Left ventricle myocardium inferior (tissue), 1 donor: ENCODE measurements around the gene BAMBI. TPM values are rescaled to one million over a fixed set of nuclear protein-coding genes. Genes with fewer than 3 reads are reported as not detected.

Experiments used
- DNase-seq: peaks from one replicate; pipeline ENCODE4 v3.0.0-alpha.2; 2020
- H3K27ac ChIP-seq: fragments of 200-600 bp; replicated peaks from 2 replicates; pipeline ENCODE4 v1.8.0; 2021
- H3K27me3 ChIP-seq: fragments of 200-600 bp; 2 replicates; pipeline ENCODE4 v1.8.0; 2021; ENCODE audit warnings: low read depth
- H3K36me3 ChIP-seq: fragments of 200-600 bp; 2 replicates; pipeline ENCODE4 v1.8.0; 2021
- H3K4me1 ChIP-seq: fragments of 200-600 bp; 2 replicates; pipeline ENCODE4 v1.8.0; 2021
- H3K4me3 ChIP-seq: fragments of 200-600 bp; 2 replicates; pipeline ENCODE4 v1.8.0; 2021; ENCODE audit warnings: mild to moderate bottlenecking, moderate library complexity
- H3K9me3 ChIP-seq: fragments of 200-600 bp; replicated peaks from 2 replicates; pipeline ENCODE4 v1.8.0; 2021
- intact Hi-C: fragments of 100-400 bp; cut with micrococcal nuclease; formaldehyde crosslinking; loops from one replicate; pipeline ENCODE4 v1.11.0; 2022
- total RNA-seq: library from RNA; stranded (reverse); fragmentation: NEBNext Ultra II Directional; extraction: Animal tissue kit (Norgen Biotek cat#: 25700); gene quantifications from one replicate; pipeline ENCODE4 v1.2.1, GENCODE V29; 2021
- TF ChIP-seq, protein P1 (sequence below): fragments of 200-600 bp; IDR thresholded peaks from 2 replicates; pipeline ENCODE4 v1.8.0; 2021; ENCODE audit warnings: antibody characterized with exemption, mild to moderate bottlenecking, borderline replicate concordance
- donor health status: DM: no; HTN: yes; CAD: no; lungs with severe emphysema.

Gene BAMBI
- total RNA-seq, 1 donor from 2014 or later = 15.4 TPM

DNA sequence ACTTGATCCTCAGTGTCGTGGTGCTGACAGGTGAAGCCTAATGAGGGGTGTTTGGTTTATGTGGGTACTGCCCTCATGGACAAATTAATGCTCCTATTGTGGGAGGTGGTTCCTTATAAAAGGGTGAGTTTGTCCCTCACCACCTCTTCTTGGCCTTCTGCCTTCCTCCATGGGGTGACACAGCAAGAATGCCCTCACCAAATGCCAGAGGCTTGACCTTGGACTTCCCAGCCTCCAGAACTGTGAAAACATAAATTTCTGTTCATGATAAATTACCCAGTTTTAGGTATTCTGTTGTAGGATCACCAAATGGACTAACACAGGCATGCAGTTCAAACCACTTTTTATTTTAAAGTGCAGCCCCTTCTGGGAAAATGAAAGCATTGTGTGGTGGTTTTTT lies 39.4 kb downstream of the BAMBI start:
- H3K27ac ChIP-seq = no peak overlapping the region
- no peaks in the 10 kb centered on the region for H3K9me3 ChIP-seq
- no peak overlapping the region for H3K4me3 ChIP-seq
- H3K4me1 ChIP-seq = peaks cover 7% of the 10 kb centered on the region
- H3K27me3 ChIP-seq = peaks cover 12% of the 10 kb centered on the region
- TF ChIP-seq, protein P1, sequence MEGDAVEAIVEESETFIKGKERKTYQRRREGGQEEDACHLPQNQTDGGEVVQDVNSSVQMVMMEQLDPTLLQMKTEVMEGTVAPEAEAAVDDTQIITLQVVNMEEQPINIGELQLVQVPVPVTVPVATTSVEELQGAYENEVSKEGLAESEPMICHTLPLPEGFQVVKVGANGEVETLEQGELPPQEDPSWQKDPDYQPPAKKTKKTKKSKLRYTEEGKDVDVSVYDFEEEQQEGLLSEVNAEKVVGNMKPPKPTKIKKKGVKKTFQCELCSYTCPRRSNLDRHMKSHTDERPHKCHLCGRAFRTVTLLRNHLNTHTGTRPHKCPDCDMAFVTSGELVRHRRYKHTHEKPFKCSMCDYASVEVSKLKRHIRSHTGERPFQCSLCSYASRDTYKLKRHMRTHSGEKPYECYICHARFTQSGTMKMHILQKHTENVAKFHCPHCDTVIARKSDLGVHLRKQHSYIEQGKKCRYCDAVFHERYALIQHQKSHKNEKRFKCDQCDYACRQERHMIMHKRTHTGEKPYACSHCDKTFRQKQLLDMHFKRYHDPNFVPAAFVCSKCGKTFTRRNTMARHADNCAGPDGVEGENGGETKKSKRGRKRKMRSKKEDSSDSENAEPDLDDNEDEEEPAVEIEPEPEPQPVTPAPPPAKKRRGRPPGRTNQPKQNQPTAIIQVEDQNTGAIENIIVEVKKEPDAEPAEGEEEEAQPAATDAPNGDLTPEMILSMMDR = no peak
- no peak for DNase-seq
- no peaks in the 10 kb centered on the region for H3K36me3 ChIP-seq
- intact Hi-C loops = no loop called here

DNA sequence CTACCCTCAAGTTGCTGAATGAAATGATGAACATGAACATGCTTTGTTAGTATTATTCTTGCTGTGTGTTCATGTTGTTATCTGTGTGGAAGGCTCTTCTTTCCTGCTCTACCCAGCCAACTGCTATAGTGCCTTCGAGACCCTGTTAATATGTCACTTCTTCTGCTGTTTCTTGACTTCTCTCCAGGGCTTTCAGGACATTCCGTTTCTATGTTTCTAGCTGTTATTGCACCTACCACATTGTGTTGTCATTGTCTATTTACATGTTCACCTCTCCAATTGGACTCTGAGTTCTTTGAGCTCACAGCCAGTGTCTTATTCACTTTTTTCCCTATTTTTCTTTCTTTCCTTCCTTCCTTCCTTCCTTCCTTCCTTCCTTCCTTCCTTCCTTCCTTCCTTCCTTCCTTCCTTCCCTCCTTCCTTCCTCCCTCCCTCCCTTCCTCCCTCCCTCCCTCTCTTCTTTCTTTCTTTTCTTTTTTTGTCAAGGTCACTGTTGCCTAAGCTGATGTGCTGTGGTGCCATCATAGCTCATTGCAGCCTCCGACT lies 40.4 kb downstream of the BAMBI start:
- intact Hi-C loops = no loop called here
- H3K4me3 ChIP-seq = no peak overlapping the region
- H3K27ac ChIP-seq = no peak overlapping the region
- H3K36me3 ChIP-seq = no peaks in the 10 kb centered on the region
- TF ChIP-seq, protein P1 = no peak
- H3K4me1 ChIP-seq = peaks cover 17% of the 10 kb centered on the region
- no peaks in the 10 kb centered on the region for H3K9me3 ChIP-seq
- H3K27me3 ChIP-seq = peaks cover 22% of the 10 kb centered on the region
- DNase-seq = no peak

DNA sequence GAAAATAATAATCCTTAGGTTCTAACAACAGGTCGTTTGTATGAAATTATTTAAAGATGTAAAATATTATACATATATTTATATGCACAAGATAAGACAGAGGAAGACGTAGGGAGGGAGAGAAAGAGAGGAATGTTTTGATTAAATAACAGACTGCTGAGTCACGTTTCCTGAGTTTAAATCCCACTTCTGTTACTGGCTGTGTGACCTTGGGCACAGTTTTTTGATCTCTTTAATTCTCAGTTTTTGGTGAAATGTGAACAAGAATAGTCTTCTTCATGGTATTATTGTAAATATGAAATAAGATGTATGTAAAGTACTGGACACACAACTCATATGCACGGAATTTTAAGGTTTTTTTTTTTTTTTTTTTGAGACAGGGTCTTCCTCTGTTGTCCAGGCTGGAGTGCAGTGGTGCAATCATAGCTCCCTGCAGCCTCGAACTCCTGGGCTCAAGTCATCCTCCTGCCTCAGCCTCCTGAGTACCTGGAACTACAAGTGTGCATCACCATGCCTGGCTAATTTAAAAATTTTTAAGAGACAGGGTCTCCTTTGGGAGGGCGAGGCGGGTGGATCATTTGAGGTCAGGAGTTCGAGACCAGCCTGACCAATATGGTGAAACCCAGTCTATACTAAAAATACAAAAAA lies 42.6 kb downstream of the BAMBI start:
- no peaks in the 10 kb centered on the region for H3K36me3 ChIP-seq
- no peak overlapping the region for H3K4me3 ChIP-seq
- H3K9me3 ChIP-seq = no peaks in the 10 kb centered on the region
- intact Hi-C loops = no loop called here
- no peak overlapping the region for H3K27ac ChIP-seq
- no peak for DNase-seq
- H3K27me3 ChIP-seq = peaks cover 23% of the 10 kb centered on the region
- H3K4me1 ChIP-seq = peaks cover 13% of the 10 kb centered on the region
- TF ChIP-seq, protein P1 = no peak

DNA sequence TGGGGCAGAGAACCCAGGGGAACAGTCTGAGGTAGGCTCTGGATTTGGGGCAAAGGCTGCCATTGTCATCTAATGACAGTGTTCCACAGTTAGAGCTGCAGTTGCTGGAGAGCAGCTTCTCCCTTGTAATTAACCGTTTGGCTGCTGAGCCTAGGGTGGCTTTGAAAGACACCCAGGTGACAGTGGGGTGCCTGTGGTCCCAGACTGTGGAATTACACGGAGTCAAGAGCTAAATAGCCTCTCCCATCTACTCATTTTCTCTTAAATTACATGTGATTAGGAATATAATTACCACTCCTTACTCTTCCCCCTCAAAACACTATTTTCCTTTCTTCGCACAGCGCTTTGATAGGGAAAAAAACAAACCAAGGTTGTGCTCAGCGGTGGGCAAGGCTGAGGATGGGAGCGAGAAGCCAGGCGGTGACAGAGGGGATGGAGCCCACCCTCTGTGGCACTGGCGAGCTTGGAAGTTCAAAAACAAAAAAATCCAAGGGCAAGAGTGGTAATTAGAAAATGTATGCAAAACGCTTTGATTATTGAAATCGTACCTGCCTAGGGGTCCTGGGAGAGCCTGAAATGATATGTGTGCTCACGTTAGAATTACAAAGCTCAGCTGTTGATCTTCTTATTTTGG lies 44.1 kb downstream of the BAMBI start:
- peaks cover 23% of the 10 kb centered on the region for H3K27me3 ChIP-seq
- H3K9me3 ChIP-seq = no peaks in the 10 kb centered on the region
- H3K36me3 ChIP-seq = no peaks in the 10 kb centered on the region
- H3K4me1 ChIP-seq = peaks cover 13% of the 10 kb centered on the region
- intact Hi-C loops = no loop called here
- peak overlapping the region; percentile 45 for H3K27ac ChIP-seq
- DNase-seq = no peak
- H3K4me3 ChIP-seq = peak overlapping the region; percentile 65
- TF ChIP-seq, protein P1 = no peak

DNA sequence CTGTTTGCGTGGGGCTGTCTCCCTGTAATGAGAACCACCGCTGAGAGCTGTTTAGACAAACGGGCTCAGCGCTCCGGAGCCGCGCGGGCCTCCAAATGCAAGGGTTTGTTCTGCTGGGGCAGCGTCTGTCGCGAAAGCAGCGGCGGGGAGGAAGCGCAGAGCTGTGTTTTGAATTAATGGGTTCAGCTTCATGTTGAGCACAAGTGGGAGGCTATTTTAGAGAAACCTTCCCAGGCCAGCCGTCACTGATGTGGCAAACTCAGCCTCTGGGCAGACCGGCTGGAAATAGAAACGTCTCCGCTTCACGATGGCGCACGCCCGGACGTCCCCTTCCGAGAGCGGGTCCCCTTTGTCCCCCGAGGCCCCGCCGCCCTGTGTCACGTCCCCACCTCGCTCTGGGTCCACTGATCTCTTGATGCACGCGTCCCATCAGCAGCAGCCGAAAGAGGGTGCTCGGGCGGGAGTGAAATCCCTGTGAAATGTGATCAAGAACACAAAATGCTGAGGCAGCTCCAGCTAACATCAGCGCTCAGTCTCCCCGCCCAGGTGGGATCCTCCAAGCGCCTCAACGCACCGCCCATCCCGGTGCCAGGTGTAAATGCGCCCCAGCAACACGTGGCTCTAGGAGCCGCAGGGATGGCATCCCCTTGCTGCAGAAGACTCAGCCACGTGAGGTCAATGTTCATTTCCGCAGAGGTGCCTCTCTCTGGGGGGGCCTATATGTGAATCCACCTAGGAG lies 44.9 kb downstream of the BAMBI start:
- peak; percentile 36 for DNase-seq
- intact Hi-C loops = no loop called here
- H3K27ac ChIP-seq = peak overlapping the region; percentile 45

More for the DNA sequence above, 44.9 kb downstream of the BAMBI start:
- Histone ChIP-seq H3K27me3 (peaks cover 23% of the 10 kb centered on the region), H3K36me3 (no peaks in the 10 kb centered on the region), H3K4me1 (peaks cover 13% of the 10 kb centered on the region), H3K9me3 (no peaks in the 10 kb centered on the region), H3K4me3 (peak overlapping the region; percentile 65)
- TF ChIP-seq, protein P1 = no peak
